HUES64 (cell line): ENCODE measurements around the gene ASB16.

ENCODE experiments used
- H3K27ac ChIP-seq: 2 replicates; pipeline ENCODE4 v1.7.0; 2013; ENCODE audit warnings: low read depth, low read length, inconsistent platforms
- H3K27me3 ChIP-seq: 2 replicates; pipeline ENCODE4 v1.6.1; 2013; ENCODE audit warnings: mild to moderate bottlenecking, low read length; ENCODE audit not compliant: insufficient read depth
- H3K36me3 ChIP-seq: 2 replicates; pipeline ENCODE4 v1.6.1; 2013; ENCODE audit warnings: mild to moderate bottlenecking, low read length; ENCODE audit not compliant: insufficient read depth
- H3K4me1 ChIP-seq: 2 replicates; pipeline ENCODE4 v1.6.1; 2013; ENCODE audit warnings: mild to moderate bottlenecking, low read length, moderate library complexity; ENCODE audit not compliant: insufficient read depth
- H3K4me3 ChIP-seq: 2 replicates; pipeline ENCODE4 v1.5.1; 2013; ENCODE audit warnings: mild to moderate bottlenecking, low read length, moderate library complexity
- H3K9ac ChIP-seq: 2 replicates; pipeline ENCODE4 v1.6.1; 2013; ENCODE audit warnings: mild to moderate bottlenecking, low read depth, low read length
- H3K9me3 ChIP-seq: 2 replicates; pipeline ENCODE4 v1.6.1; 2013; ENCODE audit warnings: low read depth, low read length; ENCODE audit not compliant: insufficient read depth
- WGBS: fragments of 150-250, 120-280 bp; methylation state at CpG from one replicate; pipeline ENCODE4 v1.1.7; 2013; ENCODE audit warnings: missing lambda C conversion rate; 5-methylcytosine and 5-hydroxymethylcytosine counted together

Gene ASB16

GRCh38 chr17:44220213-44221083 lies 49.9 kb downstream of the ASB16 start:
- peak overlapping the region; percentile 97 for H3K27ac ChIP-seq
- H3K4me3 ChIP-seq, result peak overlapping the region; percentile 82
- WGBS, result under 1% methylated on average over 104 of the region's 108 CpGs
- peaks cover 18% of the 10 kb centered on the region for H3K36me3 ChIP-seq
- H3K9ac ChIP-seq, result peak overlapping the region; percentile 98
- no peaks in the 10 kb centered on the region; the same call in 1 of the 2 replicates for H3K27me3 ChIP-seq
- peaks cover 12% of the 10 kb centered on the region for H3K4me1 ChIP-seq
- no peaks in the 10 kb centered on the region for H3K9me3 ChIP-seq

- H3K9me3 ChIP-seq, result no peaks in the 10 kb centered on the region
- H3K4me3 ChIP-seq, result peak overlapping the region; percentile 82
- H3K4me1 ChIP-seq, result peaks cover 12% of the 10 kb centered on the region
- H3K27ac ChIP-seq, result peak overlapping the region; percentile 70
- H3K9ac ChIP-seq, result peak overlapping the region; percentile 98
- no peaks in the 10 kb centered on the region; the same call in 1 of the 2 replicates for H3K27me3 ChIP-seq
- WGBS, result under 1% methylated on average over 52 of the region's 54 CpGs
- H3K36me3 ChIP-seq, result peaks cover 10% of the 10 kb centered on the region
Observed at GRCh38 chr17:44221084-44221861, 50.8 kb downstream of the ASB16 start.

GRCh38 chr17:44221862-44222111 lies 51.3 kb downstream of the ASB16 start:
- Histone ChIP-seq H3K4me1 (peaks cover 12% of the 10 kb centered on the region), H3K4me3 (peak overlapping the region; percentile 82), H3K27ac (peak overlapping the region; percentile 28; the same call in 1 of the 2 replicates), H3K9me3 (no peaks in the 10 kb centered on the region), H3K36me3 (peaks cover 5% of the 10 kb centered on the region), H3K27me3 (no peaks in the 10 kb centered on the region; the same call in 1 of the 2 replicates), H3K9ac (peak overlapping the region; percentile 98)
- WGBS, result 3% methylated on average over 16 of the region's 17 CpGs

DNA sequence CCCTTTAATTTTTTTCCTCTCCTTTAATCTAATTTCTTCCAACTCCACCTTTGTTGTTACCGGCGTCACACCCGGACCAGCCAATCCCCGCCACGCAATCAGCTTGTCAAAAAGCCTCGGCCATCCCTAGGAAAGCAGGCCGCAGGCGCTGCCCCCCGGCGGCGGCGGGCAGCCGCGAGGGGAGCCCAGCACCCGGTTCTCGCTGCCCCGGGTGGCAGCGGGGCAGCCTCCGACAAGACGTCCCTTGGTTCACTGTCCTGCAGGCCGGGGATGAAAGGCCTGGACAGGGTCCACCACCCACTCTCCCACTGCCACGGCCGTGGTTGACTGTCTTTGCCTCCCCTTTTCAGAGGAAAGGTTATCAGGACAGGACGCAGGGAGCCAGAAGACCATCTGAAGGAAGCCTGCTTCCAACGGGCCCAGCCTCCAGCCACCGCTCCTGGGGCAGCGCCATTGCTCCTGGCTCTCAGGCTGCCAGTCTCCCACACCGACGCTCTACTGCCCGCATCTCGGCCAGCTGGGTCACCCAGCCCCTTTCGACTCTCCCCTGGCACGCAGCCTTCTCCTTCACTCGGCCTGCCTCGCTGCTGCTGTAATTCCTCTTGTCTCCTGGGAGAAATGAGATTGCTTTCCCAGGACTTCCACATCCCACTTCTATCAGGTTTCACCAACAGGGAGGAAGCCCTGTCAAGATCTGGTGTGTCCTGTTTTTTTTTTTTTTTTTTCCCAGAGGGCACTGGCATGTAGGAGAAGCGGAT lies 51.8 kb downstream of the ASB16 start:
- Histone ChIP-seq H3K4me1 (peaks cover 12% of the 10 kb centered on the region), H3K27ac (no peak overlapping the region), H3K4me3 (peak overlapping the region; percentile 82), H3K27me3 (no peaks in the 10 kb centered on the region; the same call in 1 of the 2 replicates), H3K9me3 (no peaks in the 10 kb centered on the region), H3K36me3 (no peaks in the 10 kb centered on the region; the same call in 1 of the 2 replicates), H3K9ac (peak overlapping the region; percentile 98)
- WGBS, result 3% methylated on average over 36 of the region's 36 CpGs

- WGBS, result 87% methylated on average over 7 of the region's 7 CpGs
- Histone ChIP-seq H3K4me3 (no peak overlapping the region), H3K4me1 (peaks cover 7% of the 10 kb centered on the region), H3K9ac (no peak overlapping the region), H3K36me3 (no peaks in the 10 kb centered on the region), H3K9me3 (no peaks in the 10 kb centered on the region), H3K27ac (no peak overlapping the region), H3K27me3 (no peaks in the 10 kb centered on the region; the same call in 1 of the 2 replicates)
Observed at GRCh38 chr17:44223541-44224071, 53.1 kb downstream of the ASB16 start.
